AG10803 (cell line): Measurements from ENCODE around the gene SLCO2B1.
A peak's percentile ranks its signal among the peaks of the same experiment; 100 is the strongest.

ENCODE experiments used
- DNase-seq: peaks from one replicate; pipeline ENCODE4 v3.0.0; 2010; ENCODE audit warnings: low read depth
- H3K4me3 ChIP-seq: 2 replicates; pipeline ENCODE4 v1.5.1; 2011; ENCODE audit warnings: mild to moderate bottlenecking, low read length, control low read depth
- CTCF ChIP-seq: conservative IDR thresholded peaks from 2 replicates; pipeline ENCODE4 v1.5.1; 2011; ENCODE audit warnings: mild to moderate bottlenecking, low read length, control low read depth, inconsistent platforms

The SLCO2B1 gene

DNA sequence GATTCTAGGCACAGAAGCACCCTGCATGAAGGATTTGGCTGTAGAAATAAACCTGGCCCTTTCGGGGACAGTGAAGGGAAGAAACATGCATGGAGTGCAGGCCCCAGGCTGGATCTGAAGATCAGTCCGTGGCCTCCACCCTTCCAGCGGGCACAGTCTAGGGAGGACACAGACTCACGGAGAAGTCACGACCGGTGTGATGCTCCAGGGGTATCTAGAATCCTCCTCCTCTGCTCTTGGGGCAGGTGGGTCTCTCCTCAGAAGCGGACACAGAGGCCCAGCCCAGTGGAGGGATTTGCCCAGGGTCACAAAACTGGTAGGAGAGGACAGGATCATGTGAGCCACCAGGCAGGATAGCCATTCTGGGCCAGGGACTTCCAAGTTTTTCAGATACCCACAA, 22.4 kb downstream of the SLCO2B1 start:
- no peak for DNase-seq

DNA sequence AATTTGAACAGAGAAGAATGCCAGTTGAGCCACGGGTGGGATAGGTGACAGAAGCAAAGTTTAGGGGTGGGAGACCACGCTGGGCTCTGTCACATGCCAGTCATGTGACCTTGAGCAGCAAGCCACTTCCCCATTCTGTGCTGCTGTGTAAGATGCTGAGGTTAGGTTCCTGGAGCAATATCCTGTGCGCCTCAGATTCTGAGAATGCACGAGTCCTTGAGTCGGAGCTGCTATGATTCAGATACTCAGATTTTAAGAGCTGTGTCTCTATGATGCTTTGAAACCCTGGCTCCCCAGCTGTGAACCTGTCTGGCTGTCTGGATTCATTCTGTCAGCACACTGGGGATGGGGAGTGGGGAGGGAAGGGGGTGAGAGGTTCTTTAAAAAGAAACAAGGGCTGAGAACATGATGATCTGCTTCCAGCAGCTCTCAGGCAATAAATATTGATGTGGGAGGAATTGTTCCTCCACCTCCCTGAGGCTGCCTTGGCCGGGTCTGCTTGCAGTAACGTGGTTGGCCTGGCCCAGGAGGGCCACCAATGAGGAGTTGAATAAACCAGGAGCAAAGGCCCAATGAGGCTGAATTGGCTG, 24.0 kb downstream of the SLCO2B1 start:
- H3K4me3 ChIP-seq: no peak overlapping the region
- TF ChIP-seq CTCF: no peak
- peak; percentile 43 for DNase-seq

More for the DNA sequence above, 22.4 kb downstream of the SLCO2B1 start:
- no peak for TF ChIP-seq CTCF
- H3K4me3 ChIP-seq: no peak overlapping the region

DNA sequence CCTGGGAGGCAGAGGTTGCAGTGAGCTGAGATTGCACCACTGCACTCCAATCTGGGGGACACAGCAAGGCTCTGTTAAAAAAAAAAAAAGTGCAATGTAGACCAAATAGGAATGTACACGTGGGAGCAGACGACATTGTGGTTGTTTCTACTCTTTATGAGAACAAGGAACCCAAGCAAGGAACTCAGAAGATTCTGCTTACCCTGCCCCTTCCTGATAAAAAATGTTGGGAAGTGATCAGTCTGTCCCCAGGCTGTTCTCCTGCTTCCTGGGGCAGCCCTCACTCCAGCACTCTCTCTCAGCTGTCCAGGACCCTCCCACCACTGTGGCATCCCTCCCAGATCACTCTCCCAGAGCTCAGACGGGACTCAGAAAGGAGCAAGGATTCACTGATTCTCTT, 31.8 kb downstream of the SLCO2B1 start:
- no peak for TF ChIP-seq CTCF
- DNase-seq: no peak

DNA sequence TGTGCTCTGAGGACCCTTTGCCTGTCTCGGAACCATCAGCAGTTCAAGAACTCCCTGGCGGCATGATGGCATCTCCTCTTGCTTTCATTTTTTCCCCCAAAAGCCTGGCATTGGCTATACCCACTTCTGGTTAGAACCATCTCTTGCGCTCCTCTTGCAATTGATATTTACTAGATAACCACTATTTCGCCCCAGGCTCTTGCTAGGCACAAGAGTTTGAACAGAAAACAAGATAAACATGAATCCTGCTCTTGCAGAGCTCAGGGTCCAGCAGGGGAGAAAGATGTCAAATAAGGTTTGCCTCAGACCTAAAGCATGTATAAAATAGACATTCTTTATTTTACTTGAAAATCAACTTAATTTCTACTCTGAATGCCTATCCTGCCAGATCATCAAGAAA, 33.1 kb downstream of the SLCO2B1 start:
- no peak overlapping the region for H3K4me3 ChIP-seq
- no peak for TF ChIP-seq CTCF
- DNase-seq: no peak

More for the DNA sequence above, 31.8 kb downstream of the SLCO2B1 start:
- no peak overlapping the region for H3K4me3 ChIP-seq

DNA sequence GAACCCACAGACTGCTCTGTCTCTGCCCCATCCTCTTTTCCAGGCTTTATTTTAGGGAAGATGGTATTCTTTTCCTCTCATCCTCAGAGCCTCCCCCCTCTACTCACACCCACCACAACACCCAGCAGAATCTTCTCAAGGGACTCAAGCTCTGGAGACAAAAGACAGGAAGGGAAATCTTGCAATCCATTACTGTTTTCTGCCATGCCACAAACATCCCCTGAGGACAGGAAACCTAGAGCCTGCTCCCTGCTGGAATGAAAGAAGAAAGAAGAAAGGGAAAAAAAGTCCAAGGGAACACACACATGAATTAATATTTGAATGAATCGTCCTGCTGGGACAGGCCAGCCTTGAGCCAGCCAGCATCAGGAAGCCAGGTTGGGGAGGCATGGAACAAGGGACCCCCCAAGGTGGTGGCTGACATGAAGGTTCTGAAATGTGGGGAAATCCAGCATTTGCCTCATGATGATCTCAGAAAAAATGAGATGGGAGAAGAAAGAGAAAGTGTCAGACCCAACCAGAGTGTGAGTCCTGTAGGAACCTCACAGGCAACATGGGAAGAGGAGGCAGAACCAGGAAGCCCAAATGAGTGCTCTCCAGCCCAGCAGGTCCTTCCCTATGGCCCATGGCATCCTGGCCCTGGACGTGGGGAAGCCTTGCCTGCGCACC, 34.0 kb downstream of the SLCO2B1 start:
- no peak overlapping the region for H3K4me3 ChIP-seq
- TF ChIP-seq CTCF: no peak
- DNase-seq: no peak

- TF ChIP-seq CTCF: no peak
- no peak overlapping the region for H3K4me3 ChIP-seq
- DNase-seq: no peak
These were observed 35.0 kb downstream of the SLCO2B1 start for GRCh38 chr11:75185866-75186265.

DNA sequence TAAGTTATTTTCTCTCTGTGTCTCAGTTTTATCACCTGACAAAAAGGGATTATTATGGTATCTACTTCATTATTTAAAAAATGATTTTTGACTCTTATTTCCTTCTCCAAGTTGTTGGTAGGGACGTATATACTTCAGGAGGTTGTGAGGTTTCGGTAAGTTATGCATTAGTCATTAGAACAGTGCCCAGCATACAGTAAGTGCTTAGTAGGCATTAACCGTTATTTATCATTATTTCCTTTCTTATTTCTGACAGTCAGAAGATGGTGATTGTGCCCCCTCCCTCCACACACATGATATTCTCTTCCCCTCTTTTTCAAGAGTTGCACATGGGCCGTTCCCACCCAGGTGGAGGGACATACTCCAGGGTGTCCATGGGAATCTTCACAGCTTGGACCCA, 36.1 kb downstream of the SLCO2B1 start:
- no peak for DNase-seq
- TF ChIP-seq CTCF: no peak
- no peak overlapping the region for H3K4me3 ChIP-seq
